Suprapubic skin (tissue), 3 donors: ENCODE measurements around the gene KRTAP16-1.

Experiments
- POLR2A ChIP-seq, 2 donors: fragments of 450-650 bp; IDR thresholded peaks; one replicate each; pipeline ENCODE4 v1.6.1; 2017; ENCODE audit warnings: antibody characterized with exemption in 2 of 2, mild to moderate bottlenecking in 2 of 2, moderate library complexity in 2 of 2
- TF ChIP-seq, protein P1 (sequence below), 2 donors: fragments of 200-600 bp in 1 of 2; fragments of 450-650 bp in 1 of 2; sonication (generic) in 1 of 2; IDR thresholded peaks; one replicate each; pipeline ENCODE4 v1.5.1; 2016 to 2019; ENCODE audit warnings: antibody characterized with exemption in 2 of 2, mild to moderate bottlenecking in 1 of 2, moderate library complexity in 1 of 2

DNA sequence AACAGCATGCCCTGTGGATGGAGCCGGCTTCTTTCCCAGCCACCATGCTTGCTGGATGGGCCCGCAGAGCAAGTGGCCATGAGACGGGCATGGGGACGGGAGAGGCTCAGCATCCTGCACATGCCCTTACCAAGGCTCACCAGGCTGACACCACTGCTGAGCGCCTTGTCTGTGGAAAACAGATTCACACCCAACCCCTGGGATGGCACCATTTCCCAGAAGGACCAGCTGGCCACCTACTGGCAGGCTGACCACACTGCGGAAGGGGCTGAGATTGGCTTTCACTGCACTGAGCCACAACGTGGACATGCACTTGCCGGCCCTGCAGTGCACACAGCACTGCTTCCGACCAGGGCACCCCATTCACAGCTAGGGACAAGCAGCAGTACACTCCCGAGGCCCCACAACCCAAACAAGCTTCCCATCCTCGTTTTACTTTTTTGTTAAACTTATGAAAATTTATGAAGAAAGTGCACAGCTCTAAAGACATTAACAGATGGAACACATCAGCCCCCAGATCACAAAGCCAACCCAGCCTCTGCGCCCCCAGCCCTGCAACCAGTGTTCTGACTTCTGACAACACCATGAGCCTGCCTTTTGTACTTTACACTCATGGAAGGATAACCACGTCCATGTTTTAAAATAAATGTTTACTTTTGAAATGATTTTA, 20.3 kb upstream of the KRTAP16-1 start:
- TF ChIP-seq, protein P1, sequence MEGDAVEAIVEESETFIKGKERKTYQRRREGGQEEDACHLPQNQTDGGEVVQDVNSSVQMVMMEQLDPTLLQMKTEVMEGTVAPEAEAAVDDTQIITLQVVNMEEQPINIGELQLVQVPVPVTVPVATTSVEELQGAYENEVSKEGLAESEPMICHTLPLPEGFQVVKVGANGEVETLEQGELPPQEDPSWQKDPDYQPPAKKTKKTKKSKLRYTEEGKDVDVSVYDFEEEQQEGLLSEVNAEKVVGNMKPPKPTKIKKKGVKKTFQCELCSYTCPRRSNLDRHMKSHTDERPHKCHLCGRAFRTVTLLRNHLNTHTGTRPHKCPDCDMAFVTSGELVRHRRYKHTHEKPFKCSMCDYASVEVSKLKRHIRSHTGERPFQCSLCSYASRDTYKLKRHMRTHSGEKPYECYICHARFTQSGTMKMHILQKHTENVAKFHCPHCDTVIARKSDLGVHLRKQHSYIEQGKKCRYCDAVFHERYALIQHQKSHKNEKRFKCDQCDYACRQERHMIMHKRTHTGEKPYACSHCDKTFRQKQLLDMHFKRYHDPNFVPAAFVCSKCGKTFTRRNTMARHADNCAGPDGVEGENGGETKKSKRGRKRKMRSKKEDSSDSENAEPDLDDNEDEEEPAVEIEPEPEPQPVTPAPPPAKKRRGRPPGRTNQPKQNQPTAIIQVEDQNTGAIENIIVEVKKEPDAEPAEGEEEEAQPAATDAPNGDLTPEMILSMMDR (IDR thresholded peaks at IDR 0.05): peak in 1 of 2 donors; percentile 55
- no peak for TF ChIP-seq POLR2A (IDR thresholded peaks at IDR 0.05)
